ENCODE results near the gene EPM2A.

- TF ChIP-seq CTCF (conservative IDR thresholded peaks at IDR 0.05; ENCODE audit: low read length), result no peak
- TF ChIP-seq EZH2phosphoT487 (IDR thresholded peaks at IDR 0.05; ENCODE audit: borderline replicate concordance), result no peak
These were observed 9.3 kb upstream of the EPM2A start for GRCh38 chr6:145744619-145745018.

All from Loucy (cell line).